GM19328 (cell line): ENCODE measurements around the gene ADRA2C.

Experiments
- ATAC-seq: cut with Tn5 transposase; IDR thresholded peaks from one replicate; pipeline ENCODE4 v1.9.1; 2021; ENCODE audit warnings: mild to moderate bottlenecking, moderate library complexity; ENCODE audit not compliant: unreplicated experiment

The ADRA2C gene

GRCh38 chr4:3756343-3757059, 9.7 kb upstream of the ADRA2C start:
- ATAC-seq: no peak

DNA sequence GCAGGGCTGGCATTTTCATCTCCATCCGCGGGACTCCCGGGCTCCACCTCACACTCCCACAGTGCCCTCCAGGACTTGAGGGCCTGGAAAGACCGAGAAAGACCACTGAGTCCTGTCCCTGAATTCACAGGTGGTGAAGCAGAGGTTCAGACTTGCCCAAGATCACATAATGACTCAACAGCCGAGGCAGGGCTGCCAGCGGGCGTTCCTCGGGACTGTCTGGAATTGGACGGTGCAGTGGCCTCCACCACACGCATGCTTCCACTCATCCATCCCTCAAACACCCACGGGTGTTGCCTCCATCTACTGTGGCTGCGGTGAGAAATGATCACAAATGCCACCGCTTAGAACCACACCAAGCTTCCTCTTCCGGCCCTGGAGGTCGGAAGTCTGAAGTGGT, 6.9 kb upstream of the ADRA2C start:
- ATAC-seq: no peak

- no peak for ATAC-seq
Observed at GRCh38 chr4:3760346-3760745, 5.8 kb upstream of the ADRA2C start.

GRCh38 chr4:3760841-3761240, 5.3 kb upstream of the ADRA2C start:
- no peak for ATAC-seq

DNA sequence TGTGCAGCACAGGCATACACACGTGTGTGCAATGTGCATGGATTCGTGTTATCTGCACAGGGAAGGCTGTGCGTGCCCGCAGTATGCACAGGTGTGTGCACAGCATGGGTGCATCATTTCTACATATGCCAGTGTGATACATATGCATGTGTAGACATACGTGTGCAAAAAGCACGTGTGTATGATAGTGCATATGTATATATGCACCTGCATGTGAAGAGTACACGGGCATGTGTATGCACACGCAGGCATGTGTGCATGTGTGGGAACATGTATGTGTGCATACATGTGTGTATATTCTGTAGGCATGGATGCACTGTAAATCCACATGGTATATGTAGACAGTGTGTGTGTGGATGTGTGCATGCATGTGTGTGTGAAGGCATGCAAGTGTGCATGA, 3.9 kb upstream of the ADRA2C start:
- ATAC-seq: no peak

DNA sequence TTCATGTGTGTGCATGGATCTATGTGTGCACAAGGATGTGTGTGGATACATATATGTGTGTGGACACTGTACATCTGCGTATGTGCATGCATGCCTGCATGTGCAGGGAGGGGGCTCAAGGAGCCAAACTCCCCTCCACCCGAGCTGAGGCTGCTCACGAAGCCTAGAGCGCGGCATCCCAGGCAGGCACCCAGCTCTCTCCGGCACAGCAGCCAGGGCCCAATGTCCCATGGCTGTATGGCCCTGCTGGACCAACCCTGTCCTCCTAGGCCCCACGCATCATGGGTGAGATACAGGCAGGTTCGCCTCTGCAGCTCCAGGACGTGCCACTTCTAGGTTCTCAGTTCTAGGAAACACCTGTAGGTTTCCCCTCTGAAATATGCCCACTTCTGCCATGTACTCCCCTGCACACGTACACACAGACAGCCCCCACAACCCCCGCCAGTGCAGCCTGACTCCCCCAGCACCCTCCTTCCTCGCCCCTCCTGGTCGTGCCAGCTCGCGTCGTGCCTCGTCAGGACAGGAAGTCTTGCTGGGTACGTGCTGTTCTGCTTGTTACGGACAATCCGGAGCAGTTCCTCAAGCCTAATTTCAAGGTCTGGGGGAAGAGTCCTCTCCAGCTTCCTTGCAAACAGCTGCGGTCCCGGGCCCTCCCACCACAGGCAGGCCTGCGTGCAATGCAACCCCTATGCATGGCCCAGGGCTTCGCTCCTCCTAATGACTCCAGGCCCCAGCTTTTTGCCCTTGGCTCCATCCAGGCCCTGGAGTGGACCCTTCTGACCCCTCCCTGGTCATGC, 3.2 kb upstream of the ADRA2C start:
- no peak for ATAC-seq

DNA sequence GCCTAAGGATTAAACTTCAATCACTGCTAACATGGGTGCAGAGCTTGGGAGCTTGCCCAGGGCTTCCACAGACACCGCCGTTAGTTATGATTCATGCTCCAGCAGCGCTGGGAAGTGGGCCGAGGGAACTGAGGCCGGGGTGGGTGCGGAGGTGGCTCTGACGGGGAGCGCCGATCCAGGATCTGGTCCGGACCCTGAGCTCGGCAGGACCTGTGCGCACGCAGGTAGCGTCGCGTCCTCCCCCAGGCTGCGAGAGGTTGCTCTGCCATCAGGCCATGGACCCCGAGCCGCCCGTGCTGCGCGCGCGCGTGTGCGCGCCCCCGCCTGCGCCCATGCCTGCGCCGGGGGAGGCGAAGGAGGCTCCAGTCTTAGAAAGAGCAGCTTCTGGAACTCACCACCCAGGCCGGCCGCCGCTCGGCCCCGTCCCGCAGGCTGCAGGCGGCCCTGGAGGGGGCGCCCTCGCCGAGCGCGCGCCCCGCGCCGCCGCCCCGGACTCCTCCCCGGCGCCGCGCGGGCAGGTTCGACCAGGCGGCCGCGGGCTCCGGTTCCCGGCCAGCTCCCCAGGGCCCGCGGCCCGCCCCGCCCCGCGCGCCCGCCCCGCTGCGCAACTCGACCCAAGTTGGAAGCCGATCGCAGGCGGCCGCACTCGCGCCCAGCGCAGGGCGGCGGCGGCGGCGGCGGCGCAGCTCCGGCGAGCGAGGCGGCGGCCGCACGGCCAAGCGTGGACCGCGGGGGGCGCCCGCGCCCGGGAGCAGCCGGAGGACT, 732 bp upstream of the ADRA2C start:
- ATAC-seq: no peak

DNA sequence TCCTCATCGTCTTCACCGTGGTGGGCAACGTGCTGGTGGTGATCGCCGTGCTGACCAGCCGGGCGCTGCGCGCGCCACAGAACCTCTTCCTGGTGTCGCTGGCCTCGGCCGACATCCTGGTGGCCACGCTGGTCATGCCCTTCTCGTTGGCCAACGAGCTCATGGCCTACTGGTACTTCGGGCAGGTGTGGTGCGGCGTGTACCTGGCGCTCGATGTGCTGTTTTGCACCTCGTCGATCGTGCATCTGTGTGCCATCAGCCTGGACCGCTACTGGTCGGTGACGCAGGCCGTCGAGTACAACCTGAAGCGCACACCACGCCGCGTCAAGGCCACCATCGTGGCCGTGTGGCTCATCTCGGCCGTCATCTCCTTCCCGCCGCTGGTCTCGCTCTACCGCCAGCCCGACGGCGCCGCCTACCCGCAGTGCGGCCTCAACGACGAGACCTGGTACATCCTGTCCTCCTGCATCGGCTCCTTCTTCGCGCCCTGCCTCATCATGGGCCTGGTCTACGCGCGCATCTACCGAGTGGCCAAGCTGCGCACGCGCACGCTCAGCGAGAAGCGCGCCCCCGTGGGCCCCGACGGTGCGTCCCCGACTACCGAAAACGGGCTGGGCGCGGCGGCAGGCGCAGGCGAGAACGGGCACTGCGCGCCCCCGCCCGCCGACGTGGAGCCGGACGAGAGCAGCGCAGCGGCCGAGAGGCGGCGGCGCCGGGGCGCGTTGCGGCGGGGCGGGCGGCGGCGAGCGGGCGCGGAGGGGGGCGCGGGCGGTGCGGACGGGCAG, 792 bp downstream of the ADRA2C start:
- no peak for ATAC-seq

- no peak for ATAC-seq
Observed at GRCh38 chr4:3767570-3768288, 1.5 kb downstream of the ADRA2C start.

DNA sequence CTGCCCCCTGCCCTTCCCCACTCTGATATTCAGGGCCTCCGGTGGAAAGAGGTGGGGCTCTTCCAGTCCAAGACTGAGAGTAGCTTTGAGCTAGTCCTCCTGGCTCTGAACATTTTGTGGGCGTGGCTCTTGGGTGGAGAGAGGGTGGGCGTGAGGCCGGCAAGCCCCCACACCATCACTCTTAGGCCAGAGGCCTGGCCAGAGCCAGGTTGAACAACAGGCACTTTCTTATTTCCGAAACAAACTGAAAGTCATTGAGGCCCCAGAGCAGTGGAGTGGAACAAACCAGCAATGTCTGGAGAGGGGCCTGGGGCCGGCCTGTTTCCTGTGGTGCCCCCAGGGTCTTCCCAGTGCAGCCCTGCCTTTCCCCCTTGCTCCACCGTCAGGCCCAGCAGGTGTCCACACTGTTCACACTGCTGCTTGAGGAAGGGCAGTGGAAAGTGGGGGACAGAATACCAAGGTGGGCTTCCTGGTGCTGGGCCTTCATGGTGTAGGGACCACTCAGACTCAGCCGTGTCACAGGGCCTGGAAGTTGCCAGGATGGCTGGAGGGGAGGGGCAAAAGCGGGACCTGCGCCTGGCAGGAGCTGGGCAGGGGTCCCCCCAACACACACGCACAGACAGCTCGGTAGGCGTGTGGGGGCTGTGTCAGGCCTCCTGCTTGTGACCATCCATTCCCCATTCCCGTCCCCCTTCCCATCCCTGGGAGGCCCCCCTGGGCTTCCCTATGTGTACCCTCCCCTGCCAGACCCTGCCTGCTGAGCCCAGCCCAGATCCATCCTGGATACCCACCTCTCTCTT, 2.9 kb downstream of the ADRA2C start:
- ATAC-seq: no peak

DNA sequence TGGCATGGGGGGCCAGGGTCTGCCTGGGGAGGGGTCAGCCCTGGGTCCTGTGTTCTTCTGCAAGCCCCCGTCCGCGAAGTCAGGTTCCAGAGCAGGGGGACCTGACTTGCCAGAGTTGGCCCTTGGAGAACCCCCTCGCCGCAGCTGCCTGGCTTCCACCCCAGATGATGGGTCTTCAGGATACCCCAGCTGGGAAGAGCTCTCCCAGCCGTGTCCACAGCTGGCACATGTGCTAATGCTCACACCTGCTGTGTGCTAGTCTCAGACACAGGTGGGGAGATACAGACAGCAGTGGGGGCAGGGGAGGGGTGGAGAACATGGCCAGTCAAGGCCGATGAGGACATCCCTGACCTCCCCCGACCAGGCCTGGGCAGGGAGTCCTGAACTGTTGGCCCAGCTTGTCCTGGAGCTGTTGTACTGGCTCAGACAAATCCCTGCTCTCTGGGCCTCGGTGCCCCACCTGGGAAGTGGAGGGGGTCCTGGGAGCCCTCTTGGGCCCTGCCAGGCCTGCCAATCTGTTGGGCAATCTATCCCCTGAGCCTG, 3.5 kb downstream of the ADRA2C start:
- ATAC-seq: no peak

- no peak for ATAC-seq
Observed at GRCh38 chr4:3770323-3771163, 4.4 kb downstream of the ADRA2C start.

DNA sequence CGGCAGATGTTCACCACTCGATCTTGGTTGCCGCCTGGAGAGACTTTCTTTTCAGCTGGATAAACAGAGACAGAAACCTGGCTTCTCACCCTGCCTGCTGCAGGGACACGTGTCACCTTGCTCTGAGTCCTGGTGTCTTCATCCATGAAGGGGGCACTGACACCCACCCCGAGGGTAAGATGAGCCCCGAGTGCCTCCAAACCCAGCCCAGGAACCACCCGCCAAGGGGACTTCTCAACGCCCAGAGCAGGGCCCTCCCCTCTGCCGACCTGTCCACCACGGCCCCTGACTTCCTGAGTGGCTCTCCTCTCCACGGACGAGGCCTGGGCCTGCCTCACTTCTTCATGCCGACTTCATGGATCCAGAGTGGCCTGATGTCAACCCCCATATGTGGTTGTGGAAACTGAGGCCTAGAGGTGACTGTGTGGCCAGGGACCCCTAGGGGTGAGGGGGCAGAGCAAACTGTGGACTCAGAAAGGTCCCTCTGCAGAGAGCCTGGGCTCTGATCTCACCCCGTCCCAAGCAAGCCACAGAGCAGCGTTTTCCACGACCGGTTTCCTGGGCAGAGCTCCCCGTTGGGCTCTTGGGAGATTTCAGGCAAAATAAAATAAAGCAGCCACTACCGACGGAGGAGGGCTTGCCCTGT, 5.1 kb downstream of the ADRA2C start:
- no peak for ATAC-seq

DNA sequence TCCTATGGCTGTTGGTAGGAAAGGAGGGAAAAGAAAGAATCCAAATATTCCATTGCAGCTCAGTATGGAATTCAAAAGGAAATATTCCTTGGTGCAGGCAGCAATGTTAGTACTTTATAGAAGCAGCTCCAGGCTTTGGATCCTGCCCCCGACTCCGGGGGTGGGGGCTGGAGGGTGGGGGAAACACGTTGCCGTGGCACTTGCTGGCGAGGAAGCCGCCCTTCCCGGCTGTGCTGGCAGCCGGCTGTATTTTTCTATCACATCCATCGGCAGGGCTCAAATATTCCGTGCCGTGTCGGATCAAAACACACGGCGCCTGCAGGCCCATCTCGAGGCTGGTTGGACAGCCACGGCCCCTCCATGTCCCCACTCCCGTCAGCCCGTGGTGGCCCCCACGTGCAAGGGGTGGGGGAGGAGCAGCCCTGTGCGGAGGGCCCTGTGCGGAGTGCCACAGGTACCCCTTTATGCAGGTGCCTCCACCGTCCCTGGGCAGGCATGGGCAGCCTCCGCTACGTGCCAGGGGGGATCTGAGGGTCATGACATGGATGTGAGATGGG, 5.8 kb downstream of the ADRA2C start:
- no peak for ATAC-seq

DNA sequence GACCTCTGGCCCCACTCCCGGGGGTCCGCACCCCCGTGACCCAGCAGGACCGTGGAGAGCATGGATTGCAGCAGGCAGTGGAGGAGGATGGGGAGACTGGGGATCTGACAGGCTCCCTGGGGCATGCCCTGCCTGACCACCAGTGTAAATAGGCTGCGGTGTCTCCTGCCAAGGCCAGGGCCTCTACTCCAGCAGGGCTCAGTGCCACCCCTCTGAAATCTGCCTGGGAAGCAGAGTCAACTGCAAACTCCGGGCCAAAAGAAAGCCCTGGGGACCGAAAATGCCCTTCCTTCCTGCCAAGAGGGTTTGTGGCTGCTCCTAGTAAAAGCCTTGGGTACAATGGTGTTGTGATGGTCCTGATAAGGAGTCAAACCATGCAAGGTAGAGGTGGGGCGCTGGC, 6.4 kb downstream of the ADRA2C start:
- no peak for ATAC-seq

GRCh38 chr4:3773552-3774001, 7.4 kb downstream of the ADRA2C start:
- ATAC-seq: no peak

DNA sequence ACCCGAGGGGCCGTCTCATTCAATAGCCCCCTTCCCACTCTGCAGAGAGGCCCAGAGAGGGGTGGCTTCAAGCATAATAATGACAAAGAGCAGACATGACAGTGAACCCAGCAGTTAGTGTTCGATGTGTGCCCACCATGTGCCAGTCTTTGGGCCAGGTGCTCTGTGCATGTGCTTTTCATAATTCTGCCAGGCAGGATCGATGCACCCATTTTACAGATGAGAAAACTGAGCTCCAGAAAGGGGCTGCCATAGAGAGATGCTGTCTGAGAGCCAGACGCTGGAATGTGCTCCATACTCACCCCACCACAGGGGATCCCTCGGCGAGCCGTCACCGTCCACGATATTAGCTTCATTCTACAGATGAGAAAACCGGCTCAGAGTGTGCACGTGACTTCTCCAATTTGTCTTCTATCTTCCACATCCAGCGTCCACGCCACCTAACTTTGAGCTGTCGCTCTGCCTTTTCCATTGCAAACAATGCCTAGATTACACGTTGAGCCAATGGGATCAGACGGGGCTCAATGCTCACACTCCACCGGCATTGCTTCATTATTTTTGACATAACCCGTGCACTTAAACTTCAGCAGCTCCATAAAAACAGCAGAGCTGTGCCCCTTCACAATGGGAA, 8.2 kb downstream of the ADRA2C start:
- no peak for ATAC-seq
